GM21390 (cell line): ENCODE results near the gene KIF5B.
"Not testable (repeated sequence)": the region's sequence is repeated elsewhere in the genome, so short reads cannot be mapped to it uniquely, and the experiment has no call there.

Experiments used
- ATAC-seq: cut with Tn5 transposase; IDR thresholded peaks from one replicate; pipeline ENCODE4 v1.9.1; 2021; ENCODE audit not compliant: unreplicated experiment

Gene KIF5B

DNA sequence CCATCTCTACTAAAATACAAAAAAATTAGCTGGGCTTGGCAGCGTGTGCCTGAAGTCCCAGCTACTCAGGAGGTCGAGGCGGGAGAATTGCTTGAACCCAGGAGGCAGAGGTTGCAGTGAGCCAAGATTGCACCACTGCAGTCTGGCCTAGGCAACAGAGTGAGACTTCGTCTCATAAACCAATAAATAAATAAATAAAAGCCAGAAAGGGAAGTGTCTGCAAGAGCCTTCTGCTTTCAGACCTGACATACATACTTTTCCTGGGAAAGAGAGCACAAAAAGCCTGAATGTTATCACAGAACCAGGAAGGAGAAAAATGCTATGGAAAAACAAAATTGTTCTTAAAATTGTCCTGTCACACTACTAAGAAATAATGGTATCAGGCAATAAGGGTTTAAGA is 4.1 kb upstream of the KIF5B start:
- no peak for ATAC-seq

DNA sequence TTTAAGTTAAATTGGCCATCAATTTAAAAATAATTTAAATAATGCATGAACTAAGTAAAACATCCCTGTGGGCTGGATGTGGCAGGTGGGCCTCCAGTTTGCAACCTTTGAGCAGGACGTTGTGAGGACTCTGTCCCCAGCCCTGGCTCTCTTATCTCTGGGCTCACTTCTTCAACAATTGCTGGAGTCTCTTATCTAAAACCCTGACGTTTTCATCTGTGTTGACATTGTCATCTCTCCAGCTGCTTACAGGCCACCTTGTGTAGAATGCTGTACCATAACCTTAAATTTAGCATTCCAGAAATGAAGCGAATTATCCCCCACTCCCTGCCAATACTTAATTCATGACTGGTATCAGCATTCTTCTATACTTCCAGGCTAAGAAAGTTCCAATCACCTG is 3.2 kb upstream of the KIF5B start:
- ATAC-seq, result no peak

DNA sequence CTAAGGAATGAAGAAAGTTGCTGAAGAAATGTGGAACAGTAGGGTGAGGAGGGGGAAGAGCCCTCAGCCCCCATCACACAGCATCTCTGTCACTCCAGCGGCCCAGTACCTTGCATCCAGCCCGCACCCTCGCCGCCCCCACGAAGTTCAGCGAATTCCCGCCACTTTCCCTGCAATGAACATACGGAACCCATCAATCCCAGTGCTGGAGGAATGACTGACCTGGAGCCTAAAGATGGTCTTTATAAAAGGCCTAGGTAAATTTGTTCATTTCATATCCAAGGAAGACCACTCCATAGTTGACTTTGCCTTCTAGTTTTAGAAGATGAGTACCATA is 779 bp upstream of the KIF5B start:
- ATAC-seq, result no peak

DNA sequence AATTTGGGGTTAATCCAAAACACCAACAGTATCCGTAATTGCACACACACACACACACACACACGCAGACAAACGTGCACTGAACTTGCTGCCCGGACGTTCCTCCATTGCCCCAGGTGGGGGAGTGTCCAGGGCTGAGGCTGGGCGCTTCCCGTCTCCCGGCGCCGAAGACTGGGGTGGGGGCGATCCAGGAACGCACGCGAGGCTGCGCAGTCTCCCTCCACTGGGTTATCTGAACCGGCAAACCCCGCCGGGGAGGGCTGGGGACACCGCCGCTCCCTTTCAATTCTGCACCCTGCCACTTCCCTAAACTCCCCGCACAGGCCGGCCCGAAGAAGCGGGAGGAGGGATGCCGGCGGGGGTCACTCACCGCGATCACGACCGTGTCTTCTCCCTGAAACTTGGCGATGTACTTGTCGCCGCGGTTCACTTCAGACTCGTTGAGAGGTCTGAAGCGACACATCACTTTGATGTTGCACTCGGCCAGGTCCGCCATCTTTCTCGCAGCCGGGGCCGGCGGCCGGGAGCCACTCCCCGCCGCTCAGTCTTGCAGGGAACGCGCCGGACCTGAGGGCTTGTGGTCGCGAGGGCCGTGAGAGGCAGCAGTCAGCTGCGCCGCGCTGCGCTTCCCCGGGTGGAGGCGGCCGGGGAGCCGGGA is 618 bp downstream of the KIF5B start:
- peak; percentile 52 for ATAC-seq

DNA sequence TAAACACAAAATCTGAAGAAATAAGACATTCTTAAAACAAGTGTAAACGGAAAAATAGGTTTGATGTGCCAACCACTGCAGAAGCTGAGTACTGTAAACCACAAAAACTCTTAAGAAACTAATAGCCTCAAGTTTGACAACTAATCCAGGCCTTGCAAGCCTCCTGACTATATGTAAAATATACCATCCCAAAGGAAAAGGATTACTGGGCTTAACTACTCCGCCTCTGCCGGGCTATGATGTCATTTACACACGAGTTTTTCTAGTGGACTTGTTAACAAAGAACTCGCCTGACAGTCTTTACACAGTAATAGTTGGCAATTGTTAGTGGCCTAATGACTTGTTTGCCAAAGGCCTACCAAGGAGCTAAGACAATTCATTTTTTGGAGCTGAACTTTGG is 2.1 kb downstream of the KIF5B start:
- no peak for ATAC-seq

DNA sequence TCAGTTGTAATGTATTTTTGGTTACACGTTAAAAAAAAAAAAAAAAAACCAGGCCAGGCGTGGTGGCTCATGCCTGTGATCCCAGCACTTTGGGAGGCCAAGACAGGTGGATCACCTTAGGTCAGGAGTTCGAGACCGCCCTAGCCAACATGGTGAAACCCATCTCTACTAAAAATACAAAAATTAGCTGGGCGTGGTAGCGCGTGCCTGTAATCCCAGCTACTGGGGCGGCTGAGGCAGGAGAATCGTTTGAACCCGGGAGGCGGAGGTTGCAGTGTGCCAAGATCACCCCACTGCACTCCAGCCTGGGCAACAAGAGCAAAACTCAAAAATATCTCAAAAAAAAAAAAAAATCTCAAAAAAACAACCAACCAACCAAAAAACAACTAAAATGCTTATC is 2.8 kb downstream of the KIF5B start:
- ATAC-seq, result not testable (repeated sequence)

DNA sequence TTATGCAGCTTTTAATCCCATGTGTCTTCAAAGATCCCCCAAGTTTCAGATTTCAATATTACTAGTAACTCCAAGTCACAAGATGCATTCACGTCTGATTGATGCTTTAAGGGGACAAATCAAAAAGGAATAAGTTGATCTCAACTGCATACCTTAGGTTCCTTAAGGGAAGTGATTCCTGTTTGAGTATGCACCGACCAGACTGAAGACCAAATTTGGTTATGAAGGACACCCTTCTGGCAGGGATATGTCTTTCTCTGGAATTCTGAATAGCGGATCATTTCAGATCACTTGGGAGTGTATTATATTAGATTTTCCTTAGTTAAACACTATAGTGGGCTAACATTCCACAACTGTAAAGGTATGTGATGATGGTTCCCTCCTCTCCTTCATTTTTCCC is 4.3 kb downstream of the KIF5B start:
- no peak for ATAC-seq

DNA sequence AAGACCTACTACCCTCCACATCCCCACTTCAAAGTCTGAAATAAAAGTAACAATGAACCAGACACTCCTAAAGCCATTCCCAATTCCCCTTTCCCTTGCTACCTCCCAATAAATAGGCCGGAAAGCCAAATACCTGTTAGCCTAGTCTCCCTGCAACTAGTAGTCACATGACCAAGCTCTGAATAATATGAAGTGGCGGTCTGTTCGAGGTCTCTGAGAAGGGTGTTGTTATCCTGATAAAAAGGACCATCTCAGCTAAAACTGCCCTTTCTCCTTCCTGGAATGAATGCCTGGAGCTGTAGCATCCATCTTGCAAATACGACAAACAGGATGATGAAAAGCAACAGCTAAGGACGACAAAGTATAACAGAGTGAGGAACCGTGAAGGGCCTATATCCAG is 6.0 kb downstream of the KIF5B start:
- no peak for ATAC-seq

DNA sequence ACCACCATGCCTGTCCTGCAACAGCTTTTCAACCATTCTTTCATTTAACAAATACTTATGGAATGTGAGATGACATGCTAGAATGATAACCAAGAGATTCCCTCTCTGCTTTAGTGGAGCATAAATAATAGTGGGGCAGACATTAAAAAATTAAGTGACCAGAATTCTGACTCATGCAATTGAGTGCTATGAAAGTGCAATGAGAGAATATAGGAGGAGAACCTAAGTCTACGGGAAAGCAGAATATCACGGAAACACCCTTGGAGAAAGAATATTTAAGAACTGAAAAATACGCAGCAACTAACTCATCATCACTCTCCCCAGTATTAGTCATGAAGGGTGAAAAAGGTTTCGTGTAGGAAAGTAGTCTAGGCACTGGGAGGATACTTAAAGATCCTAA is 7.1 kb downstream of the KIF5B start:
- ATAC-seq, result no peak

DNA sequence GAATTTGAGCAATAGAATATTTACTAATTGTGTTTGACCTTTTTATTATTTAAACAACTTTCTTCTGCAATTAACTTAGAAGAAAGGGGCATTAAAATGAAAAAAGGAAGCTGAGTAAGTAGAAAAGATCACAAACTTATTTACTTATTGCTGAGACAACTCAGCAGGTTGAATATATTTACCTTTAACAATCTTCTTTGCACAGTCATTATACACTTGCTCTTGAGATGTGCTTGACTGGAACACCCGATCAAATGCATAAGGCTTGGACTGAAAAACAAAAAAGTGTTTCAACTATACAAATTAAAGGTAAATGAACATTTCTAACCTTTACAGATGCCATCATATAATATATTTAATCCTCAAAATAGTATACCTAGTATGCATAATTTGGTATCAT is 7.9 kb downstream of the KIF5B start:
- ATAC-seq, result no peak

DNA sequence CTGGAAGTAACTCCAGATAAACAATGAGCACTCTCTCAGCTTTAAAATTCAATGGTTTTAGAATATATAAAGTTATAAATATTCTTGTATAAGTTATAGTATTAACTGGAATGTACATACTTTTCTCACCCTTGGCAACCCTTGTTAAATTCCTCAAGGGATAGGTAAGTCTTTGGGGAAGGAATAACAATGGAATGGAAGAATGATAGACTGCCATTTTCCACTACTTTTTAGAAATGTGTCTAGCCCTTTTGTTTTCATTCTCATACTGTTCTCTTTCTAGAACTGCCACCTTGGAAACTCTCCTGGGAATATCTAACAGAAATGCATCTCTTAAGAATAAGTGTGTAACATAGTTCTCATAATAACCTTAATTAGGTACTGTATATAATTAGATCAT is 8.3 kb downstream of the KIF5B start:
- ATAC-seq, result no peak

DNA sequence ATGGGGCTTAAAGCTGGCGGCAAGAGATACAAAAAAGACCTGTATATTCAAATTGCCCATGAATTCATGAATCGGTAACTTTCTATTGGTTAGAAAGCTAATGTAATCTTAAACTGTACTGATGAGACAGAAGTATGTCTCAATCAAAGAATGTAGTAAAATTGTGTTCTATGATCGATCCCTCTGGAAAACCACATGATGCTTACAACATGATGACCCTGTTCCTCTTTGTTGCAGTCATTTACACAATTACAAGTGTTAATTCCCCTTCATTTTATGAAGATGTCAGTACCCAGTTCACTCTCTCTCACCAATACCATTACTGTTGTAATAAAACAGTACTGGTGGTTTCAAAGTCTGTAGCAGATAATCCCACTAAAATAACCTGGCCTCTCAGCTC is 10.1 kb downstream of the KIF5B start:
- no peak for ATAC-seq

DNA sequence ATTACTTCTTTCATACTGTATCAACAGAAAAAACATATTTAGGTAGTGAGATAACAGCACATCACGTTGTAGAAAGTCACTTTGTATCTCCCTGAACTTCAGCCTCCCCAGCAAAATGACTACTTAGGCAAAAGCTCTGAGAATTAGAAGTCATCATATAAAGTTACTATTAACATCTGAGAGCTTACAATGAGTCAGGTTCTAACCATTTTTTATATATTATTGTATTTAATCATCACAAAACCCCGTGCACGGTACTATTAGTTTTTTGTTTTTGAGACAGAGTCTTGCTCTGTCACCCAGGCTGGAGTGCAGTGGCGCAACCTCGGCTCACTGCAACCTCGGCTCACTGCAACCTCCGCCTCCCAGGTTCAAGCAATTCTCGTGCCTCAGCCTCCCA is 13.5 kb downstream of the KIF5B start:
- ATAC-seq, result not testable (repeated sequence)

DNA sequence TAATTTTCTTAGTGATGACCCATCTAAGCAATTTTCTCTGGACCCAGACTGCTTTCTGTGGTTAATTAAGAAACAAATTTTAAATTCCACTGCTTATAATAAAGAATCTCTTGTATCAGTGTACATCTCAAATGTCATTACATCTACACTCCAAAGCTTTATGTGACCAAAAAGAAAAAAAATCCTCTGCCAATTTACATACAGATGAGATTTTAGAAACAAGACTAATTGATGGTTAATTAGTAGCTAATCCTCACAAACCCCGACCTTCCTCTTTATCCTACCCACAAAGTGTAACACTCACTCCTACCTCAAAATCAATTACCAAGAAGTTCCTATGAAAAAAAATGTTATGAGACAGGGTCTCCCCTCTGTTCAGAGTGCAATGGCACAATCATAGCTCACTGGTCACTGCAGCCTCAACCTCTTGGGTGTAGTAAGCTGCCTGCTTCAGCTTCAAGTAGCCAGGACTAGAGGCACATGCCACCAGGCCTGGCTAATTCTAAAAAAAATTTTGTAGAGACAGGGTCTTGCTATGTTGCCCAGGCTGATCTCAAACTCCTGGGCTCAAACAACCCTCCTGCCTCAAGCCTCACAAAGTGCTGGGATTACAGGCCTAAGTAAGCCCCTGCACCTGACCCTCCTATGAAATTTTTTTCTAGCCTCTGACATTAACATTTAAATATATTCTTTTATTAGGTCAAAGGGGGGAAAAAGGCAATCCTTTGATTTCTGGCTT is 14.8 kb downstream of the KIF5B start:
- ATAC-seq, result no peak

DNA sequence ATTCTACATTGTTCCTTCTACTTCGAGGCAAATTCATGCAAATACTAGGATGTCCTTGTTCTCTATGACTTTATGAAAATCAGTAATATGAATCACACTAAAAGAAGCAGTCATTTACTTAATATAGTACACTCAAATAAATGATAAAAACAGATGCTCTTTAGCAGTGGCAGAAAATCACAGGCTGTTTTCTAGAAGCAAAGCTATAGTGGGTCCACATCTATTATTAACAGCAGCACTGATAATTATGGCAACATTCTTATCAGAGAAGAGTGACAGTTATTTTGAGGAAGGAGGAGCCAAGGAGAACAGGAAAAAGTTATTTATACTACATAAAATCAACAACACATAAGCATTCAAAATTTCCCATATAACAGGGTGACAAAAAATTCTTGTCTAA is 16.5 kb downstream of the KIF5B start:
- ATAC-seq, result no peak

DNA sequence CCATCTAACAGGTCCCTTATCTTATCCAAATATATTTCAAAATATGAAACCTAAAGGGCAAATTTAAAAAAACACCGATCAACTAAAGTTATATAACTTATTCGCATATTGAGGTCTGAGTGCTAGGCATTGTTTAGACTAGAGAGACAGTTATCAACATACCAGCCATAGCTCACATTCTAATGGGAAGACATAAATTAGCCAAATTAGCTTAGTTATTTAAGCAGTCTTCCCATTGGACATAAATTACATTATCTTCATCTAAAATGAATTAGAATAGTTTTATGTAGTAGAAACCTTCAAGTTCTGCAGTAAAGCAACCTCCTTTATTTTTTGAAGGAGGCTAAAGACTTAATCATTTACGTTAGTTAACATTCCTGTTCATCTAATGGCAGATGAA is 17.4 kb downstream of the KIF5B start:
- no peak for ATAC-seq

DNA sequence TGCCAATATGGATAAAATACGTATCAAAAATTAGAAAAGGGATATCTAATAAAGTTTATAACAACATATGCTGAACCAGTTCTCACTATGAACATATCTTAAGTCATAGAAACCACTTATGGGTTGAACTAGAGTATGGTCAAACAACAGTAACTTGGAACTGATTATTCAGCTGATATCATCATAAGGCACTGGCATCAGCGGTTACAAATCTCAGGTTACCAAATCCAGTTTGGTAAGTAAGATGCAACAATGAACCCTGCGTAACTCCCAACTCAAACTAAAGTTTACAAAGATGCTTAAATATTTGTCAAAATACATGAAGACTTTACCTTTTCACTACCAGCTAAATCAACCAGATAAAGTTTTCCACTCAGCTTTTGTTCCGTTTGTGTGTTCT is 19.3 kb downstream of the KIF5B start:
- ATAC-seq, result no peak

DNA sequence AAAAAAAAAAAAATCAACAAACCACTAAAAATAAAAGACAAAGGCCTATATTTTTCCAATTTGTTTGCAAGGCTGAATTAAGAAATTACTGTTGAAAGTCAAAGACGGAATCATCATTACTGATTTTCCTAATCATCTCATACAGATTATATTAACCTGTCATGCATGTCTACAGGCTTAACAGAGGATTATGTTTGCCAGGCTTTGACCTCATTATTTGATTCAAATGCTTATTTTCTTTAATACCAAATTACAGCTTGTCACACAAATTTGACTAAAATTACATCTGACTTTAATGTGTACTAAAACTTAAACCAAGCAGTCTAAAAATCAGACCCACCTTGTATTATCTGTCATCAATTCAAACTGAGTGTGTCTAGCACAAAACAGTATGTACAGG is 21.2 kb downstream of the KIF5B start:
- no peak for ATAC-seq

DNA sequence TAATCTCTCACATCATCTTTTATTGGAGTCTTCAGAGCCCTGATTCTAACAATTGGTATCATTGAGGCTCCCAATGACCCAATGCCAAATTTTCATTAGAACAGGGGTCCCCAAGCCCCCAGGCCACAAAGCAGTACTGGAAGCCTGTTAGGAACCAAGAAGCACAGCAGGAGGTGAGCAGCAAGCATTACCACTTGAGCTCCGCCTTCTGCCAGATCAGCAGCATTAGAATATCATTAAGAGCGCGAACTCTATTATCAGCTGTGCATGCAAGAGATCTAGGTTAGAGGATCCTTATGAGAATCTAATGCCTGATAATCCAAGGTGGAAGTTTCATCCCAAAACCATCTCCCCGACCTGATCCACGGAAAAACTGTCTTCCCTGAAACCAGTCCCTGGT is 23.1 kb downstream of the KIF5B start:
- ATAC-seq, result no peak

DNA sequence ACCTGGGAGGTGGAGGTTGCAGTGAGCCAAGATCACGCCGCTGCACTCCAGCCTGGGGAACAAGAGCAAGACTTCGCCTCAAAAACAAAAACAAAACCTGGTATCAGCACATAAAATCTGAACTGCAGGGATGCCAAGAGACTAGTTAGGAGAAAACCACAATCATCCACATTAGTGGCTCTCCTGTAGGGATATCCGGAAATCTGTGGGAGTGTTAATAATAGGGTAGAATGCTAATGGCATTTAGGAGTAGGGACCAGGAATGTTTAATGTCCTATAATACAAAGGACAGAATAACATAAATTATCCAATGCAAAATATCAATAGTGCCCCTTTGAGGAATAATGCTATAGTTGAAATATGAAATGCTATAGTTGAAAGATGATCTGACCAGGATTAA is 24.3 kb downstream of the KIF5B start:
- ATAC-seq, result no peak

DNA sequence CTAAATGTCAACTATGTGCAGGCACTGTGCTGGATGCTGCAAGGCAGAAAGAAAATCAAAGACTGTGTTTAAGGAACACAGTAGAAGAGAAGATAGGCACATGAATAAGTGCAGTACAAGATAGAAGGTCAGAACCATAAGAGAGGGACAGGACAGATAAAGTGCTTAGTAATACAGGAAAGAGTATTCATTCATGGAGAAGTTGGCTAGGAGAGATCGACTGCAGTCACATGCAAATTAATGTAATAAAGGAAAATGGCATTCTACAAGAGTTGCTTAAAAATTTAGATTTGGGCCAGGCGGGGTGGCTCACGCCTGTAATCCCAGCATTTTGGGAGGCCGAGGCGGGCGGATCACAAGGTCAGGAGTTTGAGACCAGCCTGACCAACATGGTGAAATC is 24.8 kb downstream of the KIF5B start:
- no peak for ATAC-seq

DNA sequence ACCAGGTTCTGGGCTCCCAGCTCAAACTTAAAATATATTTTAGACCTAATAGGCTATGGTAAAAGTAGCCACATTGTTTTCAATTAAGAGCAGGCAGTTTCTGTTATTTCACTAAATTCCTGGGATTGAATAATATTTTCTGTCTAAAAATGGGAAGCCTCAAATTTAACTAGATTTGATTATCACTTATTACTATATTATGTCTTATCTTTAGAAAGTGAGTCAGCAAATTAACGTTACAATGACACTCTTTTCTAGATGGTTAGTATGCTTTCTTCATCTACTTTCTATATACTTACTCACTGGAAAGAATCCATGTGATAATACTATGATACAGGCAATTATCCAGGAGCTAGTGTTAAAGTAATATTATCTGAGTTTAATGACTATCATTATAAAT is 27.5 kb downstream of the KIF5B start:
- ATAC-seq, result no peak

DNA sequence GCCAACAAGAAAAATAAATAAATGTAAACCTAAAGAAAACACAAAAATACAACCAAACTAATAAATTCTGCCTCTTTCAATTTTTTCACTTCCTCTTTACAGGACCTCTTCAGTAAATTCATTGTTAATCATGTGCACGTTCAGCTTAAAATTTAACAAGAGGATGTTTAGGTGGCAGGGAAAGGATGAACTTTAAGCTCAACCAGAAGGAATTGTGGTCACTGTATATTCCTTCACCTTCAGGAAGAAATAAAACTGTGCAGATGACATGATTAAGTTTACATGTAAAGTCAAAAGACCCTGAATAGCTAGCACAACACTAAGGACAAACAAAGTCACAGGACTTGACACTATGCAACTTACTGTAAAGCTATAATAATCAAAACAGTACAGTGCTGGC is 33.0 kb downstream of the KIF5B start:
- ATAC-seq, result no peak
